OCI-LY1 (cell line): ENCODE results near the gene CACNG1.
"Not testable (repeated sequence)": the region's sequence is repeated elsewhere in the genome, so short reads cannot be mapped to it uniquely, and the experiment has no call there.

ENCODE experiments used
- H2AFZ ChIP-seq: fragments of 200-600 bp; sonication (generic), shearing (Covaris generic); 2 replicates; pipeline ENCODE4 v1.6.0; 2014; ENCODE audit warnings: antibody characterized with exemption, mild to moderate bottlenecking, low read length
- H3F3A ChIP-seq: fragments of 200-600 bp; sonication (generic), shearing (Covaris generic); 2 replicates; pipeline ENCODE4 v1.6.0; 2014; ENCODE audit warnings: mild to moderate bottlenecking, antibody characterized with exemption, low read length, moderate library complexity; ENCODE audit not compliant: insufficient read depth
- H3K27ac ChIP-seq: fragments of 200-600 bp; sonication (generic); 2 replicates; pipeline ENCODE4 v1.5.1; 2014; ENCODE audit warnings: low read length, mixed run types, mild to moderate bottlenecking, low read depth; ENCODE audit not compliant: poor library complexity, severe bottlenecking
- H3K27me3 ChIP-seq: fragments of 200-600 bp; sonication (generic); 2 replicates; pipeline ENCODE4 v1.6.0; 2014; ENCODE audit warnings: antibody characterized with exemption, mild to moderate bottlenecking, low read length, moderate library complexity; ENCODE audit not compliant: insufficient read depth
- H3K36me3 ChIP-seq: fragments of 200-600 bp; sonication (generic); 2 replicates; pipeline ENCODE4 v1.6.1; 2014; ENCODE audit warnings: mild to moderate bottlenecking, antibody characterized with exemption, low read length, moderate library complexity, mixed read lengths; ENCODE audit not compliant: insufficient read depth
- H3K4me1 ChIP-seq: fragments of 200-600 bp; sonication (generic); 2 replicates; pipeline ENCODE4 v1.5.1; 2014; ENCODE audit warnings: mild to moderate bottlenecking, low read length, moderate library complexity; ENCODE audit not compliant: insufficient read depth, severe bottlenecking
- H3K4me2 ChIP-seq: fragments of 200-600 bp; sonication (generic), shearing (Covaris generic); 2 replicates; pipeline ENCODE4 v1.6.1; 2014; ENCODE audit warnings: low read length
- H3K4me3 ChIP-seq: fragments of 200-600 bp; sonication (generic); 2 replicates; pipeline ENCODE4 v1.5.1; 2014; ENCODE audit warnings: low read length, low read depth, mild to moderate bottlenecking, mixed read lengths; ENCODE audit not compliant: poor library complexity, severe bottlenecking
- H3K79me2 ChIP-seq: fragments of 200-600 bp; shearing (Covaris generic); 2 replicates; pipeline ENCODE4 v1.6.1; 2016; ENCODE audit warnings: mixed run types, low read length, mixed read lengths; ENCODE audit not compliant: insufficient read depth
- H3K9ac ChIP-seq: fragments of 200-600 bp; sonication (generic), shearing (Covaris generic); 2 replicates; pipeline ENCODE4 v1.6.1; 2014; ENCODE audit warnings: mild to moderate bottlenecking, low read length, mixed read lengths
- H3K9me2 ChIP-seq: fragments of 200-600 bp; sonication (generic), shearing (Covaris generic); 2 replicates; pipeline ENCODE4 v1.6.1; 2014; ENCODE audit warnings: low read depth, mild to moderate bottlenecking, low read length, mixed read lengths
- H3K9me3 ChIP-seq: fragments of 200-600 bp; shearing (Covaris generic); 2 replicates; pipeline ENCODE4 v1.6.1; 2014; ENCODE audit warnings: low read length, mixed read lengths
- H4K20me1 ChIP-seq: fragments of 200-600 bp; sonication (generic), shearing (Covaris generic); 2 replicates; pipeline ENCODE4 v1.6.0; 2016; ENCODE audit warnings: mild to moderate bottlenecking, low read length; ENCODE audit not compliant: insufficient read depth
- CTCF ChIP-seq: fragments of 200-600 bp; sonication (generic), shearing (Covaris generic); IDR thresholded peaks from 2 replicates; pipeline ENCODE4 v1.5.1; 2017; ENCODE audit warnings: mild to moderate bottlenecking, antibody characterized with exemption, low read length, moderate library complexity, mixed read lengths
- EZH2 ChIP-seq: fragments of 200-600 bp; sonication (generic), shearing (Covaris generic); IDR thresholded peaks from 2 replicates; pipeline ENCODE4 v1.8.0; 2017; ENCODE audit warnings: borderline replicate concordance, mixed run types, mild to moderate bottlenecking, antibody characterized with exemption, low read length, moderate library complexity, mixed read lengths

Gene CACNG1

DNA sequence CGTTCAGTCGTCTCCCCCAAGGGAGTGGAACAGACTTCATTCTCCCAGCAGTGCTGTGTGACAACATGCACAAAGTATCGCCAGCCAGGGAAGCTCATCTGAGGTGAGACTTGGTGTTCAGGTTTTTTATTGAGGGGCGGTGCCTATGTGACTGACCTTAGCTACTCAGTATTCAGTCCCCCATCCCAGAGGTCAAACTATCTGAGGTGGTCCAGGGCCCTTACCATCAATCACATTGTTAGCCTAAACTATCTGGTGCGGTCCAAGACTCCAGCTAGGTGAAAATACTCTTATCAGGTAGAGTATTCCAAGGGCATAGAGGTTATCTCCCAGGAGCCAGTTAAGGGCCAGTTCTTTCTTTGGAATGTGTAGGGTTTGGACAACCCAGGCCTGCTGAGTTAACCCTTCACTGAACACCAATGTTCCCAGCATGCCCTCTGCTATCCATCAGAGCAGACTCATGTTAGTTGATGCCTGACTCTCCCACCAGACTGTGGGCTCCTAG is 5.4 kb upstream of the CACNG1 start:
- Histone ChIP-seq H3K9me2 (no peaks in the 10 kb centered on the region), H3F3A (no peaks in the 10 kb centered on the region), H3K9me3 (no peaks in the 10 kb centered on the region), H3K4me1 (no peaks in the 10 kb centered on the region), H3K36me3 (no peaks in the 10 kb centered on the region; the same call in 1 of the 2 replicates), H4K20me1 (no peaks in the 10 kb centered on the region), H3K9ac (no peak overlapping the region), H3K79me2 (no peaks in the 10 kb centered on the region), H3K27ac (no peak overlapping the region), H3K4me3 (no peak overlapping the region), H3K4me2 (no peak overlapping the region), H3K27me3 (peaks cover 4% of the 10 kb centered on the region), H2AFZ (no peak overlapping the region)
- no peak for TF ChIP-seq EZH2
- no peak for TF ChIP-seq CTCF

DNA sequence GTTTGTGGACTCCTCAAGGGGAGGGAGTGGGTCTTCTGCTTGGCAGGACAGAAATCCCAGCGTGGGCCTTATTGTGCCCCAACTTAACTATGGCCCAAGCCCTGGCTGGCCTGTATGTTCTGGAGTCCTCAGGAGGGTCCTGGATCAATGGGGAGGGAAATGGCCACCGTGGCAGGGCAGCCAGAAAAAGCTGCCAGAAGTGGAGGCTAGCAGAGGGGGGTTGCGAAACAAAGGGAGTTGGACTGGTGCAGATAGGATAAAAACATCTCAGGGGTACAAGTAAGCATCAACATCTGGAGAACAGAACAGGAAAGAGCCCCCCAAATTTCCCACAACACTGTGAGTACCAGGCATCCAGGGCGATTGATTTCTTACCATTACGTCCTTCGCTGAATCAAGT is 3.7 kb upstream of the CACNG1 start:
- H3K27me3 ChIP-seq: peaks cover 4% of the 10 kb centered on the region
- H3K79me2 ChIP-seq: no peaks in the 10 kb centered on the region
- no peak overlapping the region for H3K9ac ChIP-seq
- no peaks in the 10 kb centered on the region; the same call in 1 of the 2 replicates for H3K36me3 ChIP-seq
- H4K20me1 ChIP-seq: no peaks in the 10 kb centered on the region
- H3K4me3 ChIP-seq: no peak overlapping the region
- no peaks in the 10 kb centered on the region for H3K4me1 ChIP-seq
- TF ChIP-seq EZH2 (no peak), CTCF (no peak)
- no peaks in the 10 kb centered on the region for H3F3A ChIP-seq
- no peaks in the 10 kb centered on the region for H3K9me2 ChIP-seq
- no peak overlapping the region for H3K4me2 ChIP-seq
- H3K9me3 ChIP-seq: no peaks in the 10 kb centered on the region
- H3K27ac ChIP-seq: no peak overlapping the region
- no peak overlapping the region for H2AFZ ChIP-seq

DNA sequence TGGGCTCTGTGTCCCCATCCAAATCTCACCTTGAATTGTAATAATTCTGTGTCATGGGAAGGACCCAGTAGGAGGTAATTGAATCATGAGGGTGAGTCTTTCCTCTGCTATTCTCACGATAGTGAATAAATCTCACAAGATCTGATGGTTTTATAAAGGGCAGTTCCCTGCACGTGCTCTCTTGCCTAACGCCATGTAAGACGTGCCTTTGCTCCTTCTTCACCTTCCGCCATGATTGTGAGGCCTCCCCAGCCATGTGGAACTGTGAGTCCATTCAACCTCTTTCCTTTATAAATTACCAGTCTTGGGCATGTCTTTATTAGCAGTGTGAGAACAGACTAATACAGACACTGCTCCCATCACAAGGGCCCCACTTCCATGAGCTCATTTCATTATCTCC is 3.2 kb upstream of the CACNG1 start:
- H3K4me3 ChIP-seq, H3K27me3 ChIP-seq, H3K4me1 ChIP-seq, H3K36me3 ChIP-seq, H3F3A ChIP-seq, H3K9ac ChIP-seq, H3K79me2 ChIP-seq, H3K27ac ChIP-seq, H3K9me3 ChIP-seq, H3K9me2 ChIP-seq, H4K20me1 ChIP-seq, H2AFZ ChIP-seq, H3K4me2 ChIP-seq: not testable (repeated sequence)

GRCh38 chr17:67041531-67041930 is 2.8 kb upstream of the CACNG1 start:
- H4K20me1 ChIP-seq: no peaks in the 10 kb centered on the region
- H3K9ac ChIP-seq: no peak overlapping the region
- H3K27ac ChIP-seq: no peak overlapping the region
- H3K27me3 ChIP-seq: peaks cover 4% of the 10 kb centered on the region
- no peak overlapping the region for H3K4me3 ChIP-seq
- no peaks in the 10 kb centered on the region for H3K9me2 ChIP-seq
- no peaks in the 10 kb centered on the region; the same call in 1 of the 2 replicates for H3K36me3 ChIP-seq
- no peaks in the 10 kb centered on the region for H3K9me3 ChIP-seq
- TF ChIP-seq CTCF (no peak), EZH2 (no peak)
- H3K4me2 ChIP-seq: no peak overlapping the region
- H3F3A ChIP-seq: no peaks in the 10 kb centered on the region
- no peaks in the 10 kb centered on the region for H3K4me1 ChIP-seq
- no peak overlapping the region for H2AFZ ChIP-seq
- no peaks in the 10 kb centered on the region for H3K79me2 ChIP-seq
